DND-41 (cell line): Measurements from ENCODE around the gene ANXA4.

ENCODE experiments used
- ATAC-seq: fragments of 200-7000 bp; cut with Tn5 transposase; 3 replicates; pipeline ENCODE4 v1.9.1; 2021; ENCODE audit warnings: low read depth; ENCODE audit not compliant: insufficient read depth
- DNase-seq: peaks from one replicate; pipeline ENCODE4 v3.0.0-alpha.2; 2020
- H2AFZ ChIP-seq: 2 replicates; pipeline ENCODE4 v1.6.0; 2012; ENCODE audit warnings: low read depth, low read length
- H3K27ac ChIP-seq: 2 replicates; pipeline ENCODE4 v1.5.1; 2012; ENCODE audit warnings: low read length, inconsistent platforms
- H3K27me3 ChIP-seq: fragments of 200-600 bp; sonication (generic); 2 replicates; pipeline ENCODE4 v1.6.0; 2012; ENCODE audit warnings: low read length, mild to moderate bottlenecking, inconsistent platforms; ENCODE audit not compliant: insufficient read depth, poor library complexity
- H3K36me3 ChIP-seq: 2 replicates; pipeline ENCODE4 v1.5.1; 2012; ENCODE audit warnings: low read length, inconsistent platforms; ENCODE audit not compliant: insufficient read depth
- H3K4me1 ChIP-seq: 2 replicates; pipeline ENCODE4 v1.5.1; 2012; ENCODE audit warnings: mild to moderate bottlenecking, low read length; ENCODE audit not compliant: insufficient read depth
- H3K4me2 ChIP-seq: 2 replicates; pipeline ENCODE4 v1.6.0; 2012; ENCODE audit warnings: mild to moderate bottlenecking, moderate library complexity, low read length, inconsistent platforms; ENCODE audit not compliant: insufficient read depth
- H3K4me3 ChIP-seq, 2 experiments: fragments of 200-600 bp in 1 of 2; shearing (Covaris generic) in 1 of 2; 2 replicates each; pipeline ENCODE4 v1.5.1; 2012 to 2016; ENCODE audit warnings: inconsistent platforms in 2 of 2, low read length in 2 of 2, mild to moderate bottlenecking in 2 of 2, low read depth in 1 of 2, moderate library complexity in 1 of 2
- H3K79me2 ChIP-seq: 2 replicates; pipeline ENCODE4 v1.6.0; 2012; ENCODE audit warnings: low read length, inconsistent platforms; ENCODE audit not compliant: insufficient read depth
- H3K9ac ChIP-seq: 2 replicates; pipeline ENCODE4 v1.6.0; 2012; ENCODE audit warnings: low read depth, mild to moderate bottlenecking, inconsistent platforms, low read length, moderate library complexity
- H3K9me3 ChIP-seq: 2 replicates; pipeline ENCODE4 v1.5.1; 2012; ENCODE audit warnings: low read length, moderate library complexity, mild to moderate bottlenecking, inconsistent platforms; ENCODE audit not compliant: insufficient read depth, severe bottlenecking
- H4K20me1 ChIP-seq: 2 replicates; pipeline ENCODE4 v1.6.0; 2012; ENCODE audit warnings: low read length; ENCODE audit not compliant: insufficient read depth
- CTCF ChIP-seq: IDR thresholded peaks from 2 replicates; pipeline ENCODE4 v1.5.1; 2012; ENCODE audit warnings: borderline replicate concordance, low read length, moderate library complexity, mild to moderate bottlenecking; ENCODE audit not compliant: poor library complexity, severe bottlenecking; ENCODE audit errors: extremely low read depth
- EZH2 ChIP-seq: IDR thresholded peaks from 3 replicates; pipeline ENCODE4 v1.6.1; 2012; ENCODE audit warnings: borderline replicate concordance, low read depth, mild to moderate bottlenecking, moderate library complexity, low read length, inconsistent platforms; ENCODE audit not compliant: severe bottlenecking

ANXA4 gene

DNA sequence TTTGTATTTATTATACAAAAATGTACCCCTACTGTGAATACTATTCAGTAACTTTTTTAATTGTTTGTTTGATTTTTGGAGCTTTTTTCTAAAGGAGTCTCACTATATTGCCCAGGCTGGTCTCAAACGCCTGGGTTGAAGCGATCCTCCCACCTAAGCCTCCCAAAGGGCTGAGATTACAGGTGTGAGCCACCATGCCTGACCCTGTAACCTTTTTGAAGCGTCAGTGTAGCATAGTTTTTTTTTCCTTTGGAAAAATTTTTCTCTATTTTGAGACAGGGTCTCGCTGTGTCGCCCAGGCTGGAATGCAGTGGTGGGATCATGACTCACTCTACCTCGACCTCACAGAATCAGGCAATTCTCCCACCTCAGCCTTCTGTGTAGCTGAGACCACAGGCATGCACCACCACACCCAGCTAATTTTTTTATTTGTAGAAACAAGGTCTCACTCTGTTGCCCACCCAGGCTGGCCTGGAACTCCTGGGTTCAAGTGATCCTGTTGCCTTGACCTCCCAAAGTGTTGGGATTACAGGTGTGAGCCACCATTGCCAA, 89.5 kb downstream of the ANXA4 start:
- DNase-seq (no peak), ATAC-seq (no peak)
- peaks cover 43% of the 10 kb centered on the region for H3K36me3 ChIP-seq
- no peak overlapping the region for H2AFZ ChIP-seq
- no peak overlapping the region; the same call in 1 of the 2 replicates for H3K27ac ChIP-seq
- peaks cover 36% of the 10 kb centered on the region for H4K20me1 ChIP-seq
- peak overlapping the region; percentile 90 for H3K9ac ChIP-seq
- TF ChIP-seq CTCF (no peak), EZH2 (no peak)
- H3K27me3 ChIP-seq = no peaks in the 10 kb centered on the region
- H3K79me2 ChIP-seq = peaks cover 70% of the 10 kb centered on the region
- peak overlapping the region; percentile 75 for H3K4me2 ChIP-seq
- H3K4me3 ChIP-seq = peak overlapping the region in 1 of 2 experiments; percentile 75; a peak in 3 of 4 replicates
- peaks cover 82% of the 10 kb centered on the region for H3K4me1 ChIP-seq
- no peaks in the 10 kb centered on the region for H3K9me3 ChIP-seq

DNA sequence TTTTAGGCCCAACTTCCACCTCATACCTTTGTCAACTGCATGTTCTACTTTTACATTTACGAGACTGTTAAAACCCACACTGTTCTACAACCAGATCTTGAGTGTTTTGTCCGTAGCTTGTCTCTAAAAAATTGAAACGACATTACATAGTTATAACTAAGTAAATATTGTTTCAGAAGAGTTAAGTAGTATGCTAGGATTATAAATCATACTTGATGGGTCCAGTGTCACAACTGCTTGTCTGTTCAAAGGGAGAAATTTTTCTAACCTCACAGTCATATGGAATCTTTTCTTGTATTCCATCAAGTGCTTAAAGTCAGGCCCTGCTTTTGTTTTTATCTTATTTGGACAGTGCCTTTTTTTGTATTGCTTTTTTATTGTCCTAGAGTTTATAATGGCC, 91.8 kb downstream of the ANXA4 start:
- peak overlapping the region; percentile 75 for H3K4me2 ChIP-seq
- peaks cover 92% of the 10 kb centered on the region for H3K79me2 ChIP-seq

DNA sequence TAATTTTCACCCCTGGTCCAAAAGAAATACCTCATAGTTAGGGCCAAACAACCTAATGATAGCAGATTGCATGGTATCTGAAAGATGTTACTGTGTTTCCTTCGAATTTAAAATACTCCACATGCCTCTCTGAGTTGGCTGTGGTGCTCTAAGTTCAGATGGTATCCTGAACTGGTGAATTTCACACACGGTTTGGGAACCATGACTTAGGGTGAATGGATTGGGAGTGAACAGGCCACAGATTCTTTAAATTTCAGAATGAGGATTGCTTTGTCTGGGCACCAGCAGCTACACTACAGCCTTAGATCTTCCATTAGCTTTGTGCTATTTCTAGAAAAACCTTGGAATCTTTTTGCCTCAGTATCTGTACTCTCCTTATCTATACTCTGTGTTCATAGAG, 93.7 kb downstream of the ANXA4 start:
- H3K27ac ChIP-seq = no peak overlapping the region
- H3K36me3 ChIP-seq = peaks cover 77% of the 10 kb centered on the region
- peaks cover 87% of the 10 kb centered on the region for H3K79me2 ChIP-seq
- no peak for TF ChIP-seq EZH2
- no peak for TF ChIP-seq CTCF
- H3K4me2 ChIP-seq = peak overlapping the region; percentile 75; the same call in 1 of the 2 replicates
- no peak overlapping the region; a peak in 1 of 4 replicates for H3K4me3 ChIP-seq
- no peak overlapping the region for H2AFZ ChIP-seq
- no peaks in the 10 kb centered on the region for H3K27me3 ChIP-seq
- no peak for DNase-seq
- peaks cover 27% of the 10 kb centered on the region; the same call in 1 of the 2 replicates for H4K20me1 ChIP-seq
- no peak overlapping the region for H3K9ac ChIP-seq
- H3K4me1 ChIP-seq = peaks cover 55% of the 10 kb centered on the region
- no peaks in the 10 kb centered on the region for H3K9me3 ChIP-seq
- no peak for ATAC-seq

More for the DNA sequence above, 91.8 kb downstream of the ANXA4 start:
- Histone ChIP-seq H4K20me1 (peaks cover 36% of the 10 kb centered on the region), H3K27me3 (no peaks in the 10 kb centered on the region), H3K36me3 (peaks cover 63% of the 10 kb centered on the region), H2AFZ (no peak overlapping the region), H3K4me1 (peaks cover 62% of the 10 kb centered on the region), H3K4me3 (peak overlapping the region in 1 of 2 experiments; percentile 33; a peak in 2 of 4 replicates), H3K9me3 (no peaks in the 10 kb centered on the region), H3K9ac (0 out of 2 replicates have a peak overlapping the region, but pooled peaks have one; percentile 0), H3K27ac (no peak overlapping the region)
- no peak for TF ChIP-seq CTCF
- DNase-seq (no peak), ATAC-seq (no peak)
